GM21360 (cell line): ENCODE results near the gene ALDH3B2.
"Not testable (repeated sequence)": the region's sequence is repeated elsewhere in the genome, so short reads cannot be mapped to it uniquely, and the experiment has no call there.

Experiments
- ATAC-seq: cut with Tn5 transposase; IDR thresholded peaks from one replicate; pipeline ENCODE4 v1.9.1; 2021; ENCODE audit warnings: mild to moderate bottlenecking, moderate library complexity; ENCODE audit not compliant: unreplicated experiment

ALDH3B2 gene

GRCh38 chr11:67674442-67674871, at the start of gene ALDH3B2:
Gene ALDH3B2, minus strand, starts transcription at chr11:67674623. Its CDS starts 7,688 bp downstream, at chr11:67666935.
- ATAC-seq: no peak

- not testable (repeated sequence) for ATAC-seq
These were observed 48.6 kb upstream of the ALDH3B2 start for GRCh38 chr11:67723036-67723435.

GRCh38 chr11:67716226-67716625, 41.8 kb upstream of the ALDH3B2 start:
- ATAC-seq: not testable (repeated sequence)

GRCh38 chr11:67715801-67716200, 41.4 kb upstream of the ALDH3B2 start:
- not testable (repeated sequence) for ATAC-seq

GRCh38 chr11:67713892-67714509, 39.6 kb upstream of the ALDH3B2 start:
- not testable (repeated sequence) for ATAC-seq

GRCh38 chr11:67711676-67712075, 37.3 kb upstream of the ALDH3B2 start:
- ATAC-seq: not testable (repeated sequence)

- ATAC-seq: not testable (repeated sequence)
These were observed 36.8 kb upstream of the ALDH3B2 start for GRCh38 chr11:67711212-67711611.

- ATAC-seq: not testable (repeated sequence)
These were observed 35.4 kb upstream of the ALDH3B2 start for GRCh38 chr11:67709806-67710205.

GRCh38 chr11:67705264-67705663, 30.8 kb upstream of the ALDH3B2 start:
- no peak for ATAC-seq

GRCh38 chr11:67704524-67704923, 30.1 kb upstream of the ALDH3B2 start:
- ATAC-seq: no peak

GRCh38 chr11:67703709-67704108, 29.3 kb upstream of the ALDH3B2 start:
- ATAC-seq: not testable (repeated sequence)

GRCh38 chr11:67700548-67701262, 26.3 kb upstream of the ALDH3B2 start:
- no peak for ATAC-seq

GRCh38 chr11:67700141-67700540, 25.7 kb upstream of the ALDH3B2 start:
- no peak for ATAC-seq

GRCh38 chr11:67699521-67699920, 25.1 kb upstream of the ALDH3B2 start:
- ATAC-seq: no peak

- no peak for ATAC-seq
These were observed 23.8 kb upstream of the ALDH3B2 start for GRCh38 chr11:67698247-67698646.

GRCh38 chr11:67697846-67698245, 23.4 kb upstream of the ALDH3B2 start:
- no peak for ATAC-seq

- ATAC-seq: no peak
These were observed 22.6 kb upstream of the ALDH3B2 start for GRCh38 chr11:67696998-67697397.

GRCh38 chr11:67695606-67696005, 21.2 kb upstream of the ALDH3B2 start:
- ATAC-seq: no peak

GRCh38 chr11:67694875-67695555, 20.6 kb upstream of the ALDH3B2 start:
- no peak for ATAC-seq

GRCh38 chr11:67691149-67691548, 16.7 kb upstream of the ALDH3B2 start:
- ATAC-seq: no peak

- no peak for ATAC-seq
These were observed 14.8 kb upstream of the ALDH3B2 start for GRCh38 chr11:67689178-67689577.

GRCh38 chr11:67687986-67688385, 13.6 kb upstream of the ALDH3B2 start:
- no peak for ATAC-seq
